IMR-90 (cell line): ENCODE data around the gene EFNB2. TPM values are rescaled to one million over a fixed set of nuclear protein-coding genes. Genes with fewer than 3 reads are reported as not detected.

Experiments used
- ATAC-seq: fragments of 200-7000 bp; cut with Tn5 transposase; 2 replicates; pipeline ENCODE4 v1.9.1; 2020; ENCODE audit warnings: low read depth, mild to moderate bottlenecking, moderate library complexity
- BruUV-seq: library from RNA; stranded (reverse); fragments of 400-500 nt; replicated peaks from 2 replicates; lab custom pipeline; 2021; lab: Mats Ljungman, UMichigan
- CTCF ChIA-PET: fragments of 300-600 bp; formaldehyde crosslinking; extraction: SDS; loops from one replicate; lab custom pipeline; 2021; ENCODE audit warnings: antibody characterized with exemption; lab: Yijun Ruan, JAX
- POLR2A ChIA-PET: fragments of 300-600 bp; sonication (Branson Sonifier 250); formaldehyde crosslinking; loops from one replicate; lab custom pipeline; 2022; ENCODE audit warnings: antibody characterized with exemption; ENCODE audit not compliant: unreplicated experiment; lab: Charles Lee
- DNase-seq: peaks from one replicate; pipeline ENCODE4 v3.0.0; 2013
- H2AFZ ChIP-seq: replicated peaks from 2 replicates; pipeline ENCODE3; 2013; ENCODE audit warnings: low read length, mild to moderate bottlenecking; ENCODE audit not compliant: poor library complexity
- H2AK5ac ChIP-seq: 2 replicates; pipeline ENCODE4 v1.6.1; 2013; ENCODE audit warnings: low read depth, low read length, inconsistent platforms
- H2AK9ac ChIP-seq: replicated peaks from 2 replicates; pipeline ENCODE3; 2013; ENCODE audit warnings: mild to moderate bottlenecking, low read depth, low read length, moderate library complexity; ENCODE audit not compliant: poor library complexity
- H2BK120ac ChIP-seq: 2 replicates; pipeline ENCODE4 v1.6.1; 2013; ENCODE audit warnings: low read depth, low read length, inconsistent platforms
- H2BK15ac ChIP-seq: 3 replicates; pipeline ENCODE4 v1.6.1; 2013; ENCODE audit warnings: low read depth, low read length, inconsistent platforms
- H2BK20ac ChIP-seq: 2 replicates; pipeline ENCODE4 v1.6.1; 2013; ENCODE audit warnings: low read depth, mild to moderate bottlenecking, inconsistent platforms, low read length, moderate library complexity
- H2BK5ac ChIP-seq: 2 replicates; pipeline ENCODE4 v1.6.1; 2013; ENCODE audit warnings: mild to moderate bottlenecking, low read depth, low read length, inconsistent platforms; ENCODE audit not compliant: poor library complexity, severe bottlenecking
- H3K14ac ChIP-seq: replicated peaks from 2 replicates; pipeline ENCODE4 v1.6.1; 2013; ENCODE audit warnings: low read depth, low read length, inconsistent platforms
- H3K18ac ChIP-seq: 2 replicates; pipeline ENCODE4 v1.6.1; 2013; ENCODE audit warnings: low read depth, low read length, control low read depth
- H3K23ac ChIP-seq: 2 replicates; pipeline ENCODE4 v1.6.1; 2013; ENCODE audit warnings: low read depth, low read length, inconsistent platforms
- H3K27ac ChIP-seq: 2 replicates; pipeline ENCODE4 v1.5.1; 2013; ENCODE audit warnings: mild to moderate bottlenecking, control low read depth, low read length; ENCODE audit not compliant: insufficient read depth
- H3K27me3 ChIP-seq: 2 replicates; pipeline ENCODE4 v1.6.1; 2013; ENCODE audit warnings: low read length; ENCODE audit not compliant: control insufficient read depth, insufficient read depth
- H3K36me3 ChIP-seq: 2 replicates; pipeline ENCODE4 v1.6.1; 2013; ENCODE audit warnings: low read length, mixed read lengths; ENCODE audit not compliant: control insufficient read depth, insufficient read depth
- H3K4ac ChIP-seq: 2 replicates; pipeline ENCODE4 v1.6.1; 2013; ENCODE audit warnings: low read depth, low read length, inconsistent platforms
- H3K4me1 ChIP-seq: 2 replicates; pipeline ENCODE4 v1.6.1; 2013; ENCODE audit warnings: low read length, mixed read lengths; ENCODE audit not compliant: control insufficient read depth, insufficient read depth
- H3K4me2 ChIP-seq: 2 replicates; pipeline ENCODE4 v1.6.1; 2013; ENCODE audit warnings: low read depth, mild to moderate bottlenecking, control low read depth, low read length, moderate library complexity
- H3K4me3 ChIP-seq: 2 replicates; pipeline ENCODE4 v1.5.1; 2013; ENCODE audit warnings: low read depth, mild to moderate bottlenecking, control low read depth, low read length, moderate library complexity; ENCODE audit not compliant: insufficient read depth
- H3K56ac ChIP-seq: 2 replicates; pipeline ENCODE4 v1.6.1; 2013; ENCODE audit warnings: low read length, inconsistent platforms; ENCODE audit not compliant: insufficient read depth; ENCODE audit errors: extremely low read depth
- H3K79me1 ChIP-seq, 2 experiments: 2 replicates each; pipeline ENCODE4 v1.6.1; 2013; ENCODE audit warnings: low read length in 2 of 2, inconsistent platforms in 1 of 2, low read depth in 1 of 2
- H3K9ac ChIP-seq: 2 replicates; pipeline ENCODE4 v1.6.1; 2013; ENCODE audit warnings: low read depth, low read length, control low read depth
- H3K9me1 ChIP-seq: 2 replicates; pipeline ENCODE4 v1.6.1; 2013; ENCODE audit warnings: low read length, inconsistent platforms; ENCODE audit not compliant: insufficient read depth
- H3K9me3 ChIP-seq: 2 replicates; pipeline ENCODE4 v1.6.1; 2013; ENCODE audit warnings: low read length; ENCODE audit not compliant: control insufficient read depth, insufficient read depth
- H4K20me1 ChIP-seq: 2 replicates; pipeline ENCODE4 v1.6.1; 2013; ENCODE audit warnings: low read length, inconsistent platforms; ENCODE audit not compliant: insufficient read depth
- H4K5ac ChIP-seq: 2 replicates; pipeline ENCODE4 v1.6.1; 2013; ENCODE audit warnings: mild to moderate bottlenecking, low read depth, low read length, control low read depth
- H4K8ac ChIP-seq, 2 experiments: 2 replicates each; pipeline ENCODE4 v1.6.1; 2013; ENCODE audit warnings: low read depth in 2 of 2, low read length in 2 of 2, control low read depth in 1 of 2, inconsistent platforms in 1 of 2
- H4K91ac ChIP-seq: 2 replicates; pipeline ENCODE4 v1.6.1; 2013; ENCODE audit warnings: low read depth, low read length, inconsistent platforms; ENCODE audit not compliant: insufficient read depth
- BHLHE40 ChIP-seq: fragments of 150-350 bp; IDR thresholded peaks from 2 replicates; pipeline ENCODE4 v1.6.1; 2016; ENCODE audit warnings: mild to moderate bottlenecking, low read depth, low read length
- CEBPB ChIP-seq: IDR thresholded peaks from 2 replicates; pipeline ENCODE4 v1.6.1; 2012; ENCODE audit warnings: low read depth, low read length, improper control_type of control experiment
- CHD1 ChIP-seq: IDR thresholded peaks from 2 replicates; pipeline ENCODE4 v1.6.1; 2012; ENCODE audit warnings: low read depth, low read length, improper control_type of control experiment
- CTCF ChIP-seq: conservative IDR thresholded peaks from 2 replicates; pipeline ENCODE4 v1.5.1; 2012; ENCODE audit warnings: mild to moderate bottlenecking, low read depth, low read length, improper control_type of control experiment
- ELK1 ChIP-seq: fragments of 150-350 bp; IDR thresholded peaks from 2 replicates; pipeline ENCODE4 v1.6.1; 2016; ENCODE audit warnings: low read depth, mild to moderate bottlenecking, low read length, moderate library complexity, borderline replicate concordance
- FOS ChIP-seq: fragments of 150-350 bp; IDR thresholded peaks from 2 replicates; pipeline ENCODE4 v1.6.1; 2016; ENCODE audit warnings: low read depth, low read length
- MAFK ChIP-seq: IDR thresholded peaks from 2 replicates; pipeline ENCODE4 v1.6.1; 2012; ENCODE audit warnings: low read depth, low read length, improper control_type of control experiment
- MAZ ChIP-seq: IDR thresholded peaks from 2 replicates; pipeline ENCODE4 v1.6.1; 2012; ENCODE audit warnings: low read depth, mild to moderate bottlenecking, low read length, improper control_type of control experiment, moderate library complexity, borderline replicate concordance
- MXI1 ChIP-seq: IDR thresholded peaks from 2 replicates; pipeline ENCODE4 v1.6.1; 2012; ENCODE audit warnings: low read depth, mild to moderate bottlenecking, low read length, moderate library complexity, borderline replicate concordance
- NFE2L2 ChIP-seq: fragments of 150-350 bp; IDR thresholded peaks from 2 replicates; pipeline ENCODE4 v1.6.1; 2016; ENCODE audit warnings: low read depth, mild to moderate bottlenecking, low read length
- POLR2A ChIP-seq: IDR thresholded peaks from 2 replicates; pipeline ENCODE4 v1.6.1; 2012; ENCODE audit warnings: mild to moderate bottlenecking, low read depth, low read length
- RAD21 ChIP-seq: IDR thresholded peaks from 2 replicates; pipeline ENCODE4 v1.6.1; 2012; ENCODE audit warnings: low read length, improper control_type of control experiment
- SMC3 ChIP-seq: fragments of 150-350 bp; IDR thresholded peaks from 2 replicates; pipeline ENCODE4 v1.6.1; 2016; ENCODE audit warnings: low read depth, mild to moderate bottlenecking, antibody characterized with exemption, low read length, moderate library complexity
- WGBS, 2 experiments: methylation state at CpG; one replicate each; pipeline versions ENCODE4 v1.1.5 to v1.1.7; 2013; ENCODE audit warnings: missing lambda C conversion rate in 2 of 2; ENCODE audit not compliant: insufficient read length in 1 of 2; ENCODE audit errors: extremely low coverage in 2 of 2; 5-methylcytosine and 5-hydroxymethylcytosine counted together
- dilution Hi-C: fragments of 300-500 bp; cut with HindIII; formaldehyde crosslinking; loops from one replicate; pipeline ENCODE4 v1.14.3; 2018; ENCODE audit warnings: low sequenced_read_pairs; ENCODE audit not compliant: unreplicated experiment
- in situ Hi-C: fragments of 300-500 bp; cut with MboI; formaldehyde crosslinking; loops from 3 replicates; pipeline ENCODE4 v1.14.3; 2019; ENCODE audit warnings: low sequenced_read_pairs, inconsistent platforms, mixed read lengths
- intact Hi-C: fragments of 100-400 bp; cut with micrococcal nuclease; formaldehyde crosslinking; loops from 2 replicates; pipeline ENCODE4 v1.10.0; 2022
- polyA plus RNA-seq, 3 experiments: library from polyadenylated mRNA; depleted of rRNA; stranded (reverse); fragments of >200 nt; gene quantifications; 2 replicates each; pipeline ENCODE4 v1.2.3, GENCODE V29; 2012; ENCODE audit warnings: low replicate concordance in 1 of 3
- total RNA-seq: library from RNA; depleted of rRNA; stranded (reverse); fragments of >200 nt; gene quantifications from 2 replicates; pipeline ENCODE4 v1.2.3, GENCODE V29; 2012
- TF ChIP-seq, protein P1 (sequence below): fragments of 150-350 bp; IDR thresholded peaks from 2 replicates; pipeline ENCODE4 v1.6.1; 2017; ENCODE audit warnings: mild to moderate bottlenecking, antibody characterized with exemption, low read length, low read depth

The EFNB2 gene
- total and polyA plus RNA-seq, 2 of the 4 experiments (the other 2 are of a cell fraction) = 5.4 to 6.0 TPM

- intact Hi-C loops = no loop called here
Measured at GRCh38 chr13:106526738-106527444, 8.6 kb downstream of the EFNB2 start.

More at GRCh38 chr13:106526738-106527444, 8.6 kb downstream of the EFNB2 start:
- no peak overlapping the region for H2AFZ ChIP-seq
- no peak overlapping the region for H2BK20ac ChIP-seq
- H3K9me1 ChIP-seq = no peaks in the 10 kb centered on the region
- H3K14ac ChIP-seq = 0 out of 2 replicates have a peak overlapping the region, but pooled peaks have one; percentile 42
- dilution Hi-C loops = no loop called here
- no peak overlapping the region for H2AK9ac ChIP-seq
- H3K9me3 ChIP-seq = no peaks in the 10 kb centered on the region
- peaks cover 19 to 49% of the 10 kb centered on the region in 2 experiments; a peak in 3 of 4 replicates for H3K79me1 ChIP-seq
- H2BK5ac ChIP-seq = no peak overlapping the region
- H2BK120ac ChIP-seq = no peak overlapping the region
- DNase-seq (no peak), ATAC-seq (no peak)
- no peaks in the 10 kb centered on the region for H3K27me3 ChIP-seq
- no peak overlapping the region for H3K9ac ChIP-seq
- 0 out of 2 replicates have a peak, but pooled peaks cover 4% of the 10 kb centered on the region for H3K4me1 ChIP-seq
- no peak overlapping the region for H4K5ac ChIP-seq
- no peak overlapping the region for H3K23ac ChIP-seq
- ChIA-PET CTCF (no interaction called here), POLR2A (no interaction called here)
- H3K4me3 ChIP-seq = no peak overlapping the region
- no TSS peak for BruUV-seq
- H4K8ac ChIP-seq = no peak overlapping the region
- WGBS, 2 experiments = no CpG with 5 or more reads among the region's 8 CpGs
- H3K27ac ChIP-seq = no peak overlapping the region
- in situ Hi-C loops = loop anchor here (25.0 kb wide), 2 partner anchors 1090 to 1190 kb away; no protein-coding TSS in a partner anchor
- no peak overlapping the region for H4K91ac ChIP-seq
- H2AK5ac ChIP-seq = no peak overlapping the region
- no peak overlapping the region for H3K56ac ChIP-seq
- TF ChIP-seq, protein P1, sequence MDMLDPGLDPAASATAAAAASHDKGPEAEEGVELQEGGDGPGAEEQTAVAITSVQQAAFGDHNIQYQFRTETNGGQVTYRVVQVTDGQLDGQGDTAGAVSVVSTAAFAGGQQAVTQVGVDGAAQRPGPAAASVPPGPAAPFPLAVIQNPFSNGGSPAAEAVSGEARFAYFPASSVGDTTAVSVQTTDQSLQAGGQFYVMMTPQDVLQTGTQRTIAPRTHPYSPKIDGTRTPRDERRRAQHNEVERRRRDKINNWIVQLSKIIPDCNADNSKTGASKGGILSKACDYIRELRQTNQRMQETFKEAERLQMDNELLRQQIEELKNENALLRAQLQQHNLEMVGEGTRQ = no peak
- no peak for TF ChIP-seq MAZ
- TF ChIP-seq SMC3 = no peak
- no peak for TF ChIP-seq BHLHE40
- no peak for TF ChIP-seq CHD1
- no peak for TF ChIP-seq POLR2A
- TF ChIP-seq RAD21 = no peak
- TF ChIP-seq MXI1 = no peak
- TF ChIP-seq CTCF = no peak
- no peak for TF ChIP-seq MAFK
- TF ChIP-seq NFE2L2 = no peak
- TF ChIP-seq FOS = no peak
- TF ChIP-seq CEBPB = no peak
- TF ChIP-seq ELK1 = no peak
- no peak overlapping the region for H3K18ac ChIP-seq
- H3K4me2 ChIP-seq = no peak overlapping the region
- H4K20me1 ChIP-seq = no peaks in the 10 kb centered on the region
- no peak overlapping the region for H3K4ac ChIP-seq
- no peak overlapping the region for H2BK15ac ChIP-seq
- no peaks in the 10 kb centered on the region for H3K36me3 ChIP-seq
